ENCODE measurements around the gene FAM72A.
"Not testable (repeated sequence)": the region's sequence is repeated elsewhere in the genome, so short reads cannot be mapped to it uniquely, and the experiment has no call there.

The FAM72A gene

DNA sequence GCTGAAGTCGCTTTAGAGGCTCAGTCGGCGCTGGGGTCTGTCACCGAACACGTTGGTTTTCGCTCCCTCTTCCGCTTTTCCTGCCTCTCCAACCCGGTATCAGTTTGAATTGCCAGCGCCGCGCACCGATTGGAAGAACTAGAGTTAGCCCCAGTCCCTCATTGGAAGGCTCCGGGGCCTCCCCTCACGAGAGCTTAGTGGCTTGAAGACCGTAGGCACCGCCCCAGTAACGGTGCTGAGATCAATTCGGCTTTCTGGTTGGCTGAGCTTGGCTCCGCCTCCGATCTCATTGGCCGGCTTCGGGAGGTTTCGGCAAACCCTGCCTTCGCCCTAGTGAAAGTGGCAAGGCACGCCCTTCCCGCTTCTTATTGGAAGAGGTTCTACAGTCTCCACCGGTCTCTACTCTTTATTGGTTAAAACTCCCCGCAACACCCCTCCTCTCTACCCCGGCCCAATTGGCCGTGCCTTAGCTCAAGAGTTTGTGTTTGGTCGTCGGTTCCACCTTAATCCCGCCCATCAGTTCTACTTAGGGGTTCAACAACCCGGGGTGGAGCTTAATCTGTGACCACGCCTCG lies at the start of gene FAM72A:
TSS of gene FAM72A (minus strand) at position 51 of the 575 bp plus-strand sequence. CDS start 814 bp downstream, outside the sequence.
- peak; percentile 99 for DNase-seq (ENCODE audit: low spot score)

- not testable (repeated sequence) for DNase-seq (ENCODE audit: low spot score)
These were observed 48.5 kb upstream of the FAM72A start for GRCh38 chr1:206250953-206251681.

DNA sequence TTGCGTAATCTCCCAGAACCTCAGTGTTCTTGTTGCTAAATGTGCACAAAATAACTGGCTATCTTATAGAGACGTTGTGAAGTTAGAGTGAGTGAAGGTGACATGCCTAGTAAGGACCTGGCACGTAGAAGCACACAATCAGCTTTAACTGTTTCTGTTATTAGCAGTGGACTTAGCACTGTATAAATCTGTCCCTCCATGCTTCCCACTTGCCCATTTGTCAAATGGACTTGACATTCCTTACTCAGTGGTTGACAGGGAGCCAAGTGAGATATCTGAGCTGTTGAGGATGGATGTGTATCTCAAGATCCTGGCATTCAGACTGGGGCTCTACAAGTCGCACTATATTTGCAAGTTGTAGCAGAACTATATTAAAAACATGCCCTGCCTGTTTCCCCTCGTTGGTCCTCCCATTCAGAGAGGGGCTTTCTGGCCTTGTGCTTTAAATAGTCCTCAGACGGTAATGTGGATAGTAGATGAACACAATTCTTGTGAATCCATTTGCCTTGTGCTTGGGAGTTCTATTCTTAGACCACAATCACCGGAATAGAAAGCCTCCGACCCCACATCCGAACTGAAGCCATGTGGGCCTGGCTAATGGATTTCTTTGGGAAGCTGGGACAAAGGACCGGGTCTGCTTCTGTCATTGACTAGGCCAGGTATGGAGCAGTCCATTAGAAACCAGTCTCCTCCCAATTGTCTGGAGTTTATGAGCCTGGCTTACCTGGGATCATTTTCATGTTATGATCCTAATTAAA lies 43.7 kb upstream of the FAM72A start:
- not testable (repeated sequence) for DNase-seq (ENCODE audit: low spot score)

GRCh38 chr1:206245479-206245878 lies 42.8 kb upstream of the FAM72A start:
- not testable (repeated sequence) for DNase-seq (ENCODE audit: low spot score)

- DNase-seq (ENCODE audit: low spot score): peak; percentile 2
These were observed 40.7 kb upstream of the FAM72A start for GRCh38 chr1:206243335-206243734.

DNA sequence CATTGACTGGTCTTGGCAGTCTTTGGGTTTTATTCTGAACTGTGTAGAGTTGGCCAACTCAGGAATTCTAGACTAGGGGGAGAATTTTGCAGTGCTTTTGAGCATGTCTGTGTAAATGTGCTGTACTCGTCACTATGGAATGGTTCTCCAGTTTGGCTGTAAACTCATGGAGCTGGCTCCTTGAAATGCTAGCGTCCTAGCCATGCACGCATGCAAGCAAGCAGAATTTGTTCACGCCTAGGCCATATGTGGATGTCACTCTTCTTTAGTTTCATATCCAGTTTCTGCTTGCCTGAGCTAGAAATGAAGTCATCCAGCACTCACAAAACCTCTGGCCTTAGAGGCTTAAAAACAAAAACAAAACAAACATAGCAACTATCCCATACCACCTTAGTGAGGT lies 37.6 kb upstream of the FAM72A start:
- DNase-seq (ENCODE audit: low spot score): not testable (repeated sequence)

DNA sequence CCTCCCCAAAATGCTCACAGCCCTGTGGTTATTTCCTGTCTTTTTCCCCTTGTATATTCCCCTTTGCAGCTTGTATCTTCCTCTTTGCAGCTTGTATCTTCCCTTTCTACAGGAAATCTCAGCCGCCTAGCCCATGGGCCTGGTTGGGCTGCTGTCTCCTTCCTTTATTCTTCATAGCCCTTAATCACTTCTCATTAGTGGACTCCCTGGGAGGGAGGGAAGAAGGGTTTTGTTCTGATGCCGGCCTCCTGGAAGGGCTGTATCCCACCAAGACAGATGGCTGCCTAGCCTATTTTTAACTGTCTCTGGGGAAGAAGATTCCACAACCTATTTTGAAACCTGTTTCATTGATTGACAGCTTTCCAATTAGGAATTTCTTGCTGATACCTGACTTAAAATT lies 32.6 kb upstream of the FAM72A start:
- not testable (repeated sequence) for DNase-seq (ENCODE audit: low spot score)

- DNase-seq (ENCODE audit: low spot score): not testable (repeated sequence)
These were observed 31.7 kb upstream of the FAM72A start for GRCh38 chr1:206234189-206234916.

DNA sequence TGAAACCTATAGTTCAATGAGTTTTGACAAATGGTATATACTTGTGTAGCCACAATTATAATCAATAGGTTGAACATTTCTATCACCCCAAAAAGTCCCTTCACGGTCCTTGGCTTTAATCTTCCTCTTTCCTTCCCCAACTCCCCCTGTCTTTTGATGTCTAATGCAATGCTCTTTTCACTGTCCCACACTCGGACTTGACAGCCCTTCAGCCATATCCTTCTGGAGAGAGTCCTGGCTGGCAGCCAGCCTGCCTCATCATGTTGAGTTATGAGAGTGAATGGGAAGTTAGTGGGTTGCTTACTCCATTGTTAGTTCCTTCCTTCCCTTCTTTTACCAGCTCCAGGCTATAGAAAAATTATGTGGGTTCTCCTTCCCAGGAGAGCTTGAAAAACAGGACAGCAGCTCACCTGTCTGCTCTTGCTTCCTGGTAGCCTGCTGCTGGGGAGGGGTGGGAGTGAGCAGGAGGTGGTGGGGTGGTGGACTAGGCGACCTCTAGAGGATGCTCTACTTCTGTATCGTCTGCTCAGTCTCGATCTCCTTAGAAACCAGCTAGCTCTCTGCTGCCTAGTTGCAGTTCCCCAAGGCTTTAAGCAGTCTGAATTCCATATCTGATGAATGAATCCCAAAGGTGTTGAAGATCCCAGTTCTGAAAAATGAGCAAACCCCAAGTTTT lies 30.5 kb upstream of the FAM72A start:
- not testable (repeated sequence) for DNase-seq (ENCODE audit: low spot score)

- DNase-seq (ENCODE audit: low spot score): not testable (repeated sequence)
These were observed 29.4 kb upstream of the FAM72A start for GRCh38 chr1:206231989-206232388.

- DNase-seq (ENCODE audit: low spot score): not testable (repeated sequence)
These were observed 26.6 kb upstream of the FAM72A start for GRCh38 chr1:206229286-206229685.

DNA sequence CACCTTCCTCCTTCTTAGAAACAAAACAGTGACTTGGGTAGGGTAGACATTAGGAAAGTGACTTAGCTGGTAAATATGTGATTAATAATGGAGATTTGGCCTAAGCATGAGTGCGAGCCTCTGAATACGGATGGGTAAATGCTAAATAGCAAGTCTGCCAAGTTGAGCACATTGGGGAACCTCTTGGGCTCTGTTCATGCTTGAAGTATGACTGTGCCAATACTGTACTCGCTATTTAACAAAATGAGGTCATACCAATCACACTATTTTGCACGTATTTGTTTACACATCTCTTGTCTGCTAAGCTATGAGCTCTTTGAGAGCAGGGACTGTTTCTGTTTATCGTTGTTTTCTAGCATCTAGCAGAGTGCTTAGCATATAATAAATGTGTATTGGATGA lies 24.2 kb upstream of the FAM72A start:
- DNase-seq (ENCODE audit: low spot score): not testable (repeated sequence)

GRCh38 chr1:206225386-206225785 lies 22.7 kb upstream of the FAM72A start:
- DNase-seq (ENCODE audit: low spot score): not testable (repeated sequence)

GRCh38 chr1:206224190-206224776 lies 21.6 kb upstream of the FAM72A start:
- DNase-seq (ENCODE audit: low spot score): not testable (repeated sequence)

- DNase-seq (ENCODE audit: low spot score): not testable (repeated sequence)
These were observed 18.9 kb upstream of the FAM72A start for GRCh38 chr1:206221585-206221984.

- not testable (repeated sequence) for DNase-seq (ENCODE audit: low spot score)
These were observed 17.8 kb upstream of the FAM72A start for GRCh38 chr1:206220332-206221000.

DNA sequence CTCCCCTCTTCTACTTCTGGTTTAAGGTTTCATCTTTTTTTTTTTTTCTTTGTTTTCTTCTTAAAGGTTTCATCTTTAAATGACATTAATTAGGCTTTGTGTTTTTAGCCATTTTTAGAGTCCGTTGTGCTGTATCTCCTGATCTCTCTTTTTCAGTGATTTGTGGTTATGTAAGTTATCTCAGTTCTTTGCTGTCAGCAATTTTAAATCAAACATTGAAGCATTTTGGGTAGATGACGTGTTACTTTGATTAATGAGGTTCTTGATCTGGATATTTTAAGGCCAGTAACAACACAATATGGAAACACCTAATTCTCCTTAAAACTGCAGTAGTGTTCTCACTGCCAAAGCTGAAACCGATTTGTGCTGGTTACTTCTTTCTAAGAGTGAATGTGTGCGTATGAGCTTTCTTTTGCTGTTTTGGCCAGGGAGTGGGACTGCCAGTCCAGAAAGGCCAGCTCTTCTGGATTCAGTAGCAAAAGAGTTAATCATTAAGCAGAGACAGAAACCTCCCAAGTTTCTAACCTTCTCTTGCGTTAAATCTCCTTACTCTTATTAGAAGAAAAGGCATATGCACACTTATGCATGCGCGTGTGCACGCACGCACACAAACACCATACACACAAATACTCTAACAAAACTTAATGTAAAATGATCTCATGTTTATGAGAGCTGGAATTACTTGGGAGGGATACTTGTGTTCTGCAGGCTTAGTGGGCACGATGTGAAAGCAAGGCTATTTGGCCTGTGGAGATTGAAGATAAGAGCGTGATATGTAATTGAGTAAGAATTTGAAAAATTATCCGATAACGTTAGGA lies 17.1 kb upstream of the FAM72A start:
- DNase-seq (ENCODE audit: low spot score): not testable (repeated sequence)

DNA sequence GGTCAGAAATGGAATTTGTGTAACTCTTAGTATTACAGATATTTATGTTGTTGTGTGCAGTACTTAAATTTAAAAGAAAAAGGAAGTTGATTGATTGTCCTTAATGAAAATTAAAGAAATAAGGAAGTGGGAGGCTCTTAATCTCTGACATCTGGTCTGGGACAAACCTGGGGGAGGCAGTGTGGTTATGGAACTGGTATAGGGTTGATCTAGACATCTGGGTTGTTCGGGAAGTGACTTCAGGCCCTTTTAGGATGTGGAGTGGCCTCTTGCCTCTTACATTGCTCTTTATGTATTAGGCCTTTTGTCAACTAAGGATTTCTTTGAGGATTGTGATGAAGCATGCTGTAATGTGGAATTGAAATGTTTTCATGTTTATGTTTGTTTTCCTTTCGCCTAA lies 16.1 kb upstream of the FAM72A start:
- not testable (repeated sequence) for DNase-seq (ENCODE audit: low spot score)

- not testable (repeated sequence) for DNase-seq (ENCODE audit: low spot score)
These were observed 15.6 kb upstream of the FAM72A start for GRCh38 chr1:206218285-206218684.

Data from kidney capillary endothelial cell (primary cell).